A673 (cell line): Measurements from ENCODE around the gene KCNK15.

Experiments used
- EZH2 ChIP-seq: fragments of 200-600 bp; sonication (generic); IDR thresholded peaks from 2 replicates; pipeline ENCODE4 v1.6.1; 2017; ENCODE audit warnings: borderline replicate concordance, low read depth, mild to moderate bottlenecking, mixed read lengths, antibody characterized with exemption, low read length; ENCODE audit not compliant: poor library complexity, severe bottlenecking
- TF ChIP-seq, protein P1 (sequence below): fragments of 300-800, 200-600 bp; sonication (generic); conservative IDR thresholded peaks from 2 replicates; pipeline ENCODE4 v1.5.1; 2017; ENCODE audit warnings: low read depth, mild to moderate bottlenecking, antibody characterized with exemption, low read length, moderate library complexity, mixed read lengths

DNA sequence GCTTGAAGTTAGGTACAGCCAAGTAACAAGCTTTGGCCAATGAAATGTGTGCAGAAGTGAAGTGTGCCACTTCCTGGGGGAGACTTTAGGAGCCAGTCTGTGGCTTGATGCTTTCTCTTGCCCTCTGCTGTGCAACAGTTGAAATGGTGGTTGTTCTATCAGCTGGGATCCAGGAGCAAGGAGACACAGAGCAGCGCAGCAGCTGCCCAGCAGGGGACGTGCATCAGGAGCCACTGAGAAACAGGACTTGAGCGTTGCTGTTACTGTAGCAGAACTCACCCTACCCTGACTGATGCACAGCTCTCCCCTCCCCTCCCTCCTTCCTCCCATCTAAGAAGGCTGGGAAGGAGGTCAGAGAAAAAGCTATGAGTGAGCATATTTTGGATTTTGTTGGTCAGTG is 49.4 kb upstream of the KCNK15 start:
- TF ChIP-seq, protein P1, sequence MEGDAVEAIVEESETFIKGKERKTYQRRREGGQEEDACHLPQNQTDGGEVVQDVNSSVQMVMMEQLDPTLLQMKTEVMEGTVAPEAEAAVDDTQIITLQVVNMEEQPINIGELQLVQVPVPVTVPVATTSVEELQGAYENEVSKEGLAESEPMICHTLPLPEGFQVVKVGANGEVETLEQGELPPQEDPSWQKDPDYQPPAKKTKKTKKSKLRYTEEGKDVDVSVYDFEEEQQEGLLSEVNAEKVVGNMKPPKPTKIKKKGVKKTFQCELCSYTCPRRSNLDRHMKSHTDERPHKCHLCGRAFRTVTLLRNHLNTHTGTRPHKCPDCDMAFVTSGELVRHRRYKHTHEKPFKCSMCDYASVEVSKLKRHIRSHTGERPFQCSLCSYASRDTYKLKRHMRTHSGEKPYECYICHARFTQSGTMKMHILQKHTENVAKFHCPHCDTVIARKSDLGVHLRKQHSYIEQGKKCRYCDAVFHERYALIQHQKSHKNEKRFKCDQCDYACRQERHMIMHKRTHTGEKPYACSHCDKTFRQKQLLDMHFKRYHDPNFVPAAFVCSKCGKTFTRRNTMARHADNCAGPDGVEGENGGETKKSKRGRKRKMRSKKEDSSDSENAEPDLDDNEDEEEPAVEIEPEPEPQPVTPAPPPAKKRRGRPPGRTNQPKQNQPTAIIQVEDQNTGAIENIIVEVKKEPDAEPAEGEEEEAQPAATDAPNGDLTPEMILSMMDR: no peak; the same call in 1 of the 2 replicates
- TF ChIP-seq EZH2: no peak
